GM19025 (cell line): Measurements from ENCODE around the gene KRT86.
"Not testable (repeated sequence)": the region's sequence is repeated elsewhere in the genome, so short reads cannot be mapped to it uniquely, and the experiment has no call there.

ENCODE experiments used
- ATAC-seq: cut with Tn5 transposase; IDR thresholded peaks from one replicate; pipeline ENCODE4 v1.9.1; 2021; ENCODE audit warnings: mild to moderate bottlenecking, low read depth, moderate library complexity; ENCODE audit not compliant: unreplicated experiment

The KRT86 gene

DNA sequence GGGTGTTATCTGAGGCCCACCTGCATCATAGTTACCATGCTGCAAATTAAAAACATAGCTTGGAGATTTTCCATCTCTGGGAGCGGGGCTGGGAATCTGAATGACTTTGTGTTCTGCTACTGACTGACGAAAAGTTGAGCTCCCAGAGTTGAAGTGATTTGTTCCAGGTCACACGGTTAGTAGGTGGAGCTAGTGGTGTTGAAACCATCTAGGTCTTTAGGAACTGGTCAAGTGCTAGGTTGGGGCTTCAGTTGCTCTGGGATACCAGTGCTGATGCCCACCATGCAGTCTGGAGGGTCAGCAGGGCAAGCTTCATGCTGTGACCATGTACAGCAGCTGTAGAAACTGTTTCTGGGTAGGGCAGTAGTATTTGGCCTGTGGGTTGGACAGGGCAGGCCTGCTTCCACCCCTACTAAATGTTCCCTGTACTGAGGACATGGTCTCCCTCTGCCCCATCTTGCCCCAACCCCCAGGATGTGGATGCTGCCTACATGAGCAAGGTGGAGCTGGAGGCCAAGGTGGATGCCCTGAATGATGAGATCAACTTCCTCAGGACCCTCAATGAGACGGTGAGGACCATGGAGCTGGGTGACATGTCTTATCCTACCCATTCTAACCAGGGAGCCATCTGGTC, 36.1 kb upstream of the KRT86 start:
- ATAC-seq: no peak

DNA sequence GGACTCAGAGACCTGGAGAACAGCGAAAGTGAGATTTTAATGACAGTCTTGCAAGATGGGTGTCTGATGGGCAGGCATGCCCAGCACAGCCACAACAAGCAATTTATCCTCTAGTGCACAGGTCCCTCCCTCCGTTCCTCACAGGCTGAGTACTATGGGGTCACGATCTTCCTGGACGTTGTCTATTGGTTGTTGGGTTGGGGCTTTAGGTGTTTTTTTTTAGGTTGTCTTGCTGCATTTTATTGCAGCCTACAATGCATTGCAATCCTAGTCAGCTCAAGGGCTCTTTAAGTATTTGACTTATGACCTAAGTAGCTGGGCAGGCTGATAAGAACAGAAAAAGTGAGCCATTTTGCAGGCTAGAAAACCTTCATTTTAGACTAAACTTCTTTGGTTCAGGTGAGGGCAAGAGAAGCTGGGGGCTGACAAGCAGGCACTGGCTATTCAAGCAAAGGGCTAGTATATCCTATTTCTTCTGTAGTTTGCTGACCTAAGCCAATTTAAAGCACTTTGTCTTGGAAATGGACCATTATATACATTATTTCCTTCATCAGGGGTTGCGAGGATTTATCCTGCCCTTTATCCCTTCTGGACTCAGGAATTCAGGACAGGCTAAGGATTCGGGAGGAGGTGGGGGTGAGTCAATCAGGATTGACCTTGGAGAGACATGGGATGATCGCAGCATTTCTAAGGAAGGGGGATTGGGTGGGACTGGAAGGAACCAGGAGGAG, 35.4 kb upstream of the KRT86 start:
- ATAC-seq: no peak

DNA sequence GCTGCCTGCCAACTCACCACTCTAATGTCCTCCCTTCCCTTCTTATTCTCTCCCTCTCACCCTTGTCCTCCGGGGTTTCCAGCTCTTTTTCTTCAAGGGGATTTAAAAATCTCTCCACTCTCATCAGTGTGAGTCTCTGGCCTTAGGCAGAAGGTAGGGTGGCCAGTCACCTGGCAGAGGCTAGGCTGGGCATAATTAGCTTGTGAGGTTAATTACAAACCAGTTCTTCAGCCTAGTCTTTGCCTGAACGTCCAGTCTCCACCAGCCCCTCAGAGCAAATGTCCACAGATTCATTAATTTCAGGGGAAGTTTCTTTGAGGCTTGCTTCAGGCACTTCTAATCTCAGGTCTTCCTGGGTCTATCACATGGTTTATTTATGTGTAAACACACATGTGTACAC, 34.7 kb upstream of the KRT86 start:
- no peak for ATAC-seq

GRCh38 chr12:52240247-52240646, 34.2 kb upstream of the KRT86 start:
- ATAC-seq: not testable (repeated sequence)

GRCh38 chr12:52241205-52241842, 33.1 kb upstream of the KRT86 start:
- no peak for ATAC-seq

GRCh38 chr12:52242442-52243258, 31.8 kb upstream of the KRT86 start:
- no peak for ATAC-seq

DNA sequence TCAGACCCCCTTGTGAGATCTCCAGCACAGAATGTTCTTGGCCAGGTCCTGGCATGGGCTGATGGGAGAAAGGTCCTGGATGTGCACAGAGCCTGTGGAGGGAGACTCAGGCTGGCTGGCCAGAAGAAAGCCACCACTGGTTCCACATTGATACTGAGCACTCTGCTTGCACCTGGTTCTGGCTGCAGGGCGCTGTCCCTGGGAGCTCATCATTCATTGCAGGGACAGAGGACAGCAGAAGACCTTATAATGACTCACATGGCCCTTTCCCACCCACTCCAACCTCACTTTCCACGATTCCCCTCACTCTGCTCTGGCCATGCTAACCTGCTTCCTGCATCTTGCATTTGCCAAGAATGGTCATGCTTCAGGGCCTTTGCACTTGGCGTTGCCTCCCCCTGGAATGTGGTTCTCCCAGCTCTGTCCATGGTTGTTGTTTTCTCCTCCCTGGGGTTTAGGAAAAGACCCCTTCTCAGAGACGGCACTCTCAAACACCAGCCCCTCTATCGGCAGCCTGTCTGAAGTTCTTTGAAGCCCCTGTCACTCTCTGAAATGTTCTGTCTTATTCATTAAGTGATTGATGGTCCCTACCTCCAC, 31.1 kb upstream of the KRT86 start:
- ATAC-seq: no peak

DNA sequence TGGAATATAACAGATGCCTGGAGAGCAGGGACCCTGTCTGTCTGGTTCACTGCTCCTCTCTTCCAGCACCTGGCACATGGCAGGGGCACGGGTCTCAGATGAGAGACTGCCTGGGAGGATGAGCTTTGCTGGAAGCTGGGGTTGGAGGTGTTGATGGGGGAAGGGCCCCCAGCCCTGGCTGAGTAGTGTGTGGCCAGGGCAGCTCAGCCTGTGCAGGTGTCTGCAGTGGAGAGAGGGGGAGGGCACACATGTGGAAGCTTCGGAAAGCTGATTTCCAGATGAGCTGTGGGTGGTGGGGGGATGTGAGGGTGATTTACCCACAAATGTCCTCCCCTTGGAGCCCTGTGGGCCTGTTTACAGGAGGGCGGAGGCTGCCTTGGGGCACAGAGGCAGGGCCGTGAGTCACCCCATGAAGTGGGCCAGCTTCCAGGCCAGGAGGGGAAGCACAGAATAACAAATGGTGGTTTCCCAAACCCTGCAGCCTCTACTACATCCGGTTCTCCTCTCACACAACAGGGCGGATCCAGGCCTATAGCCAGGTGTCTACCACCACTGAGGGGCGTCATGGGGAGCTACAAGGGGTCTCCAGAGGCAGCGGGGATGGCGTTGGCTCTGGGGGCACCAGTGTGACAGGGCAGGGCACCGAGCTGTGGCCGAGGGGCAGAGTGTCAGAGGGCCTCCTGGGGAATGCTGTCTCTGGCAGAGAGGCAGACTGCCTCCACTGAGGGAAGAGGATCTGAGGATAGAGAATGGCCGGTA, 30.4 kb upstream of the KRT86 start:
- ATAC-seq: peak; percentile 93

DNA sequence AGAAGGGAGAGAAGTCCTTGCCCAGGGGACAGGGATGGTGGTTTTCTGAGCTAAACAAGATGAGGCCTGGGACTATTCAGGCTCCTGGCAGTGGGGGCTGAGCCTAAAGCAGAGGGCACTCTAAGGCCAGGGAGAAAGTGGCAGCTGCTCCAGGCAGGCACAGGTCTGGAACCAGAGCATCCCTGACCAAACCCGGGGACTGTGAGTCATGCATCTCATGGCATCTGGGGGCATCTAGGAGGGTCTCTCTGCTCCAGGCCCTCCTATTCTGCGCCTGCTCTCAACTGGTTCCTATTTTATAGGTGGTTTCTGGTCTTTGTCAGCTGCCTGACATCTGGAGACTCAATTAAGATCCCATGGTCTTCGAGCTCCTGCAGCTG, 29.8 kb upstream of the KRT86 start:
- ATAC-seq: no peak

GRCh38 chr12:52245259-52245961, 29.0 kb upstream of the KRT86 start:
- ATAC-seq: no peak

- no peak for ATAC-seq
These were observed 28.4 kb upstream of the KRT86 start for GRCh38 chr12:52245962-52246569.

DNA sequence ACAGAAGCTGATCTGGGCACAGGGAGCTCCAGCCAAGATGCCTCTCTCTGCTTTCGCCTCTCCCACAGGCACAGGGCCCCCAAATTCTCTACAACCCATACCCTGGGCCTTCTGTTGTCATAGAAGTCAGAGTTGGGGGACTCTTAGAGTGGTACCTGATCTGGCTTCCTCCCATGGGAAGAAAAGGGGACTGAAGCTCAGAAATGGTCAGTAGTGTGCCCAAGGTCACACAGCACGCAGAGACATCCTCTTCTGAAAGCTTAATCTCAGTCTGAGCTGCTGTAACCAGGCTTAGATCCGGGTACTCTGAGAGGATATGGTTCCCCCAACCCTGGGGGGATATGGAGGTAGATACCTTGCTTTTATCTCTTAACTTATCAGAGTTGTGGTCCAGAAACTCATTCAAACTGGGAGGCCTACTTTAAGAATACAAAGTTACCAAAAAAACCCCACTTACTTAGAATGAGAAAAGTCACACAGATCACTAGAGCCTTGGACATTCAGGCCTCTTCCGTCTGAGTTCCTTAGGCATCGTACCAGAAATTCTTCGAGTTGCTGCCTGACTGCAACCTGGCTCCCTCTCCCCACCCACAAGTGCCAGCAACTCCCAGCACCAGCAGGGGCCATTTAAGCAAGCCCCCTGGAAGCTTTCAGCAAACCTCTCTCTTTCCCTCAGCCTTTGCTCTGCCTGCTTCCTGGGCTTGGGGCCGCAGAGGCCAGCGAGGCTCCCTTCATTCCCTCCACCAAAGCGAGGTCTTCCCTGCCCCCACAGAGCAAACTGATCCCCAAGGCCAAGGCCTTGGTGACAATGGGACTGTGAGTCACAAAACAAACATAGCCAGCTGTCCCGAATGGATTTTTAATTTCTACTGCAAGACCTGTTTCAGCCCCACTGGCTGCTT, 27.5 kb upstream of the KRT86 start:
- no peak for ATAC-seq

- no peak for ATAC-seq
These were observed 26.6 kb upstream of the KRT86 start for GRCh38 chr12:52247622-52248540.

- no peak for ATAC-seq
These were observed 25.6 kb upstream of the KRT86 start for GRCh38 chr12:52248541-52249461.

DNA sequence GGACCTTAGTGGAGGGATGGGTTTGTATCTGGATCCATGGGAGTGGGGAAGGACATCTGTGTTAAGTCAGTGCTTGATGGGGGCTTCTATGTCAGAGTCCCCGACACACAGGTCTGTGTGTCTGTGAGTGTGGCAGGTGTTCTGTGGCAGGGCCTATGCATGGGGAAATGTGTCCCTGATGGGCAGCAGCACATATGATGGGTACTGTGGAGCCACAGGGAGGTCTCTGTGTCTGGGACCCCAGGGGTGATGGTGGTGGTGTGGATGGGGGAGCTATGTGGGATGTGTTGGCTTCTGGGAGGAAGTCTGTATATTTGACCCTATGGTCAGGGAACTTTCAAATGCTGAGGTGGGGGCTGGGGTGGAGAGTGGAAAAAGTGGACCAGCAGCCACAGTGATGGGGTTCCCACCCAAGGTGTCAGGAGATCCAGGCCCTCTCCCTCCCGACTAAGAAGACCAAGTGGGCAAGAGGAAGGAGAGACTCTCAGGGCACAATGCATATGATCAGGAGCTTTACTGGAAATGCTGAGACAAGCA, 24.9 kb upstream of the KRT86 start:
- no peak for ATAC-seq
